H1 (cell line): ENCODE results near the gene TSPAN5. TPM values are rescaled to one million over a fixed set of nuclear protein-coding genes. Genes with fewer than 3 reads are reported as not detected.

ENCODE experiments used
- CTCF ChIA-PET: fragments of 300-600 bp; sonication (Branson Sonifier 250); formaldehyde crosslinking; loops from one replicate; lab custom pipeline; 2021; ENCODE audit not compliant: partially characterized antibody; lab: Charles Lee
- POLR2A ChIA-PET: fragments of 300-600 bp; sonication (Branson Sonifier 250); formaldehyde crosslinking; loops from one replicate; lab custom pipeline; 2021; ENCODE audit warnings: inconsistent platforms; ENCODE audit not compliant: partially characterized antibody; lab: Charles Lee
- DNase-seq, 2 experiments: peaks; one replicate each; pipeline versions ENCODE4 v3.0.0 to v3.0.0-alpha.2; 2010 to 2022; ENCODE audit warnings: low spot score in 2 of 2, low read depth in 1 of 2, mixed read lengths in 1 of 2
- FAIRE-seq: peaks from 2 replicates; lab custom pipeline; 2011; peaks lifted over from hg19 to GRCh38; lab: Jason Lieb, UNC
- H2AFZ ChIP-seq: 2 replicates; pipeline ENCODE4 v1.8.1; 2012; ENCODE audit warnings: low read length, inconsistent platforms
- H2AK5ac ChIP-seq: 2 replicates; pipeline ENCODE4 v1.6.1; 2013; ENCODE audit warnings: low read depth, low read length
- H2BK120ac ChIP-seq: replicated peaks from 2 replicates; pipeline ENCODE3; 2013; ENCODE audit warnings: low read depth, low read length, inconsistent platforms
- H2BK12ac ChIP-seq: 2 replicates; pipeline ENCODE4 v1.6.1; 2013; ENCODE audit warnings: low read depth, low read length
- H2BK15ac ChIP-seq: 2 replicates; pipeline ENCODE4 v1.6.1; 2013; ENCODE audit warnings: low read length
- H2BK20ac ChIP-seq: 2 replicates; pipeline ENCODE4 v1.6.1; 2013; ENCODE audit warnings: low read length
- H2BK5ac ChIP-seq: 2 replicates; pipeline ENCODE4 v1.6.1; 2013; ENCODE audit warnings: low read depth, low read length
- H3K14ac ChIP-seq: 2 replicates; pipeline ENCODE4 v1.6.1; 2013; ENCODE audit warnings: inconsistent platforms; ENCODE audit not compliant: insufficient read length
- H3K18ac ChIP-seq: 2 replicates; pipeline ENCODE4 v1.6.1; 2013; ENCODE audit warnings: low read length; ENCODE audit errors: extremely low read depth
- H3K23ac ChIP-seq: 2 replicates; pipeline ENCODE4 v1.6.1; 2013; ENCODE audit warnings: inconsistent platforms; ENCODE audit not compliant: insufficient read length
- H3K23me2 ChIP-seq: 2 replicates; pipeline ENCODE4 v1.6.1; 2013; ENCODE audit warnings: low read depth, low read length
- H3K27ac ChIP-seq: 2 replicates; pipeline ENCODE4 v1.6.1; 2011; ENCODE audit warnings: low read depth, low read length, inconsistent platforms
- H3K27me3 ChIP-seq, 4 experiments: replicated peaks in 1 of 4; 1 replicate in 1 of 4; 2 replicates in 3 of 4; pipeline versions ENCODE4 v1.6.1 to v1.8.1; 2011 to 2013; ENCODE audit warnings: low read length in 3 of 4, mild to moderate bottlenecking in 3 of 4, inconsistent platforms in 2 of 4, mixed read lengths in 2 of 4, moderate library complexity in 1 of 4; ENCODE audit not compliant: control insufficient read depth in 3 of 4, insufficient read depth in 3 of 4; ENCODE audit errors: extremely low read depth in 1 of 4
- H3K36me3 ChIP-seq, 4 experiments: 2 replicates each; pipeline versions ENCODE4 v1.6.1 to v1.8.1; 2011 to 2013; ENCODE audit warnings: mild to moderate bottlenecking in 4 of 4, low read length in 3 of 4, moderate library complexity in 2 of 4, control low read depth in 1 of 4, inconsistent platforms in 1 of 4; ENCODE audit not compliant: insufficient read depth in 4 of 4, control insufficient read depth in 2 of 4
- H3K4ac ChIP-seq: replicated peaks from 2 replicates; pipeline ENCODE3; 2013; ENCODE audit warnings: low read length, low read depth, mixed read lengths, inconsistent platforms; ENCODE audit not compliant: insufficient read length
- H3K4me1 ChIP-seq, 4 experiments: replicated peaks in 1 of 4; 1 replicate in 1 of 4; 2 replicates in 3 of 4; pipeline versions ENCODE4 v1.6.1 to v1.8.1; 2011 to 2013; ENCODE audit warnings: low read length in 3 of 4, inconsistent platforms in 2 of 4, mixed read lengths in 1 of 4; ENCODE audit not compliant: insufficient read depth in 4 of 4, control insufficient read depth in 3 of 4
- H3K4me2 ChIP-seq, 2 experiments: 2 replicates each; pipeline versions ENCODE4 v1.6.1 to v1.8.1; 2011 to 2013; ENCODE audit warnings: low read depth in 2 of 2, low read length in 2 of 2, control low read depth in 1 of 2, inconsistent platforms in 1 of 2, mild to moderate bottlenecking in 1 of 2; ENCODE audit not compliant: insufficient read depth in 1 of 2
- H3K4me3 ChIP-seq, 4 experiments: fragments of 200-600, 300-600 bp in 1 of 4; sonication (generic), shearing (Covaris generic), sonication (Bioruptor Twin) in 1 of 4; 2 replicates each; pipeline versions ENCODE4 v1.5.1 to v1.8.1; 2011 to 2016; ENCODE audit warnings: low read length in 4 of 4, low read depth in 3 of 4, control low read depth in 2 of 4, inconsistent platforms in 2 of 4, mild to moderate bottlenecking in 2 of 4, mixed read lengths in 1 of 4, moderate library complexity in 1 of 4; ENCODE audit not compliant: insufficient read depth in 2 of 4; ENCODE audit errors: extremely low read depth in 1 of 4
- H3K56ac ChIP-seq: replicated peaks from 2 replicates; pipeline ENCODE3; 2013; ENCODE audit warnings: low read depth, mild to moderate bottlenecking, mixed read lengths, low read length, inconsistent platforms; ENCODE audit not compliant: insufficient read length
- H3K79me1 ChIP-seq: 2 replicates; pipeline ENCODE4 v1.6.1; 2013; ENCODE audit warnings: low read depth, low read length, control low read depth
- H3K79me2 ChIP-seq, 2 experiments: 2 replicates each; pipeline versions ENCODE4 v1.6.1 to v1.8.1; 2012 to 2013; ENCODE audit warnings: low read length in 2 of 2, mild to moderate bottlenecking in 2 of 2, inconsistent platforms in 1 of 2; ENCODE audit not compliant: insufficient read depth in 2 of 2, control insufficient read depth in 1 of 2
- H3K9ac ChIP-seq, 4 experiments: replicated peaks in 1 of 4; 1 replicate in 1 of 4; 2 replicates in 3 of 4; pipeline versions ENCODE4 v1.6.1 to v1.8.1; 2011 to 2013; ENCODE audit warnings: low read depth in 3 of 4, low read length in 3 of 4, control low read depth in 2 of 4, mild to moderate bottlenecking in 2 of 4, moderate library complexity in 2 of 4, inconsistent platforms in 1 of 4; ENCODE audit errors: extremely low read depth in 1 of 4
- H3K9me3 ChIP-seq, 2 experiments: 2 replicates each; pipeline versions ENCODE4 v1.6.1 to v1.8.1; 2012 to 2013; ENCODE audit warnings: mild to moderate bottlenecking in 2 of 2, moderate library complexity in 2 of 2, control low read depth in 1 of 2, inconsistent platforms in 1 of 2, low read depth in 1 of 2, low read length in 1 of 2, mixed read lengths in 1 of 2; ENCODE audit not compliant: insufficient read depth in 2 of 2
- H4K20me1 ChIP-seq, 2 experiments: replicated peaks in 1 of 2; 2 replicates each; pipeline versions ENCODE3 to v1.8.1; 2011 to 2013; ENCODE audit warnings: inconsistent platforms in 2 of 2, low read length in 2 of 2, mild to moderate bottlenecking in 1 of 2; ENCODE audit not compliant: insufficient read depth in 2 of 2, control insufficient read depth in 1 of 2
- H4K5ac ChIP-seq: 2 replicates; pipeline ENCODE4 v1.6.1; 2013; ENCODE audit warnings: low read length, low read depth, mixed read lengths, inconsistent platforms; ENCODE audit not compliant: insufficient read length
- H4K8ac ChIP-seq: 2 replicates; pipeline ENCODE4 v1.8.0; 2013; ENCODE audit warnings: mild to moderate bottlenecking, moderate library complexity, low read length, inconsistent platforms; ENCODE audit not compliant: insufficient read depth; ENCODE audit errors: extremely low read depth
- H4K91ac ChIP-seq: replicated peaks from 2 replicates; pipeline ENCODE3; 2013; ENCODE audit warnings: low read length, mixed read lengths, inconsistent platforms; ENCODE audit not compliant: insufficient read length
- CREB1 ChIP-seq: IDR thresholded peaks from 2 replicates; pipeline ENCODE4 v1.6.1; 2012; ENCODE audit warnings: inconsistent platforms
- EZH2 ChIP-seq: fragments of 200-600 bp; sonication (generic); IDR thresholded peaks from 2 replicates; pipeline ENCODE4 v1.7.1; 2012; ENCODE audit warnings: low read depth, mild to moderate bottlenecking, moderate library complexity, low read length, inconsistent platforms; ENCODE audit not compliant: severe bottlenecking
- GTF2F1 ChIP-seq: IDR thresholded peaks from 2 replicates; pipeline ENCODE4 v1.6.1; 2012; ENCODE audit warnings: low read depth, low read length, improper control_type of control experiment, borderline replicate concordance
- KDM1A ChIP-seq: fragments of 200-600, 300-600 bp; sonication (generic); IDR thresholded peaks from 2 replicates; pipeline ENCODE4 v1.7.1; 2016; ENCODE audit warnings: mild to moderate bottlenecking, low read length, borderline replicate concordance
- POU5F1 ChIP-seq: IDR thresholded peaks from 2 replicates; pipeline ENCODE4 v1.6.1; 2011; ENCODE audit warnings: low read depth, mild to moderate bottlenecking, low read length, moderate library complexity
- WGBS, 2 experiments: shearing (Covaris generic) in 1 of 2; methylation state at CpG; one replicate each; pipeline versions ENCODE4 v1.1.6 to v1.1.7; 2013 to 2015; ENCODE audit warnings: low lambda C conversion rate in 2 of 2, mixed read lengths in 2 of 2, inconsistent platforms in 1 of 2, low coverage in 1 of 2, missing lambda C conversion rate in 1 of 2; ENCODE audit not compliant: insufficient replicate concordance in 2 of 2, insufficient coverage in 1 of 2, insufficient read length in 1 of 2; ENCODE audit errors: extremely low coverage in 1 of 2, missing lambda C conversion rate in 1 of 2; 5-methylcytosine and 5-hydroxymethylcytosine counted together
- polyA plus RNA-seq, 7 experiments: library from polyadenylated mRNA; depleted of rRNA in 3 of 7; stranded (reverse) in 5 of 7; unstranded in 2 of 7; fragments of >200 nt in 5 of 7; fragments of 200-250 nt in 2 of 7; gene quantifications; 1 replicate in 5 of 7; 2 replicates in 1 of 7; 4 replicates in 1 of 7; pipeline versions ENCODE4 v1.2.1 to v1.2.3, GENCODE V29; 2011 to 2013; ENCODE audit warnings: missing spikeins in 2 of 7, mixed read lengths in 2 of 7
- total RNA-seq: library from RNA; stranded (reverse); fragmentation: NEBNext Ultra II Directional; extraction: Animal tissue kit (Norgen Biotek cat#: 25700); gene quantifications from 2 replicates; pipeline ENCODE4 v1.2.1, GENCODE V29; 2021

The TSPAN5 gene
- total and polyA plus RNA-seq, 2 of the 8 experiments (the other 6 are each of a cell fraction or from before 2014, with no cell fraction given): 17.6 to 21.2 TPM

GRCh38 chr4:98656443-98656842, 2.0 kb downstream of the TSPAN5 start:
- Histone ChIP-seq H2BK20ac (no peak overlapping the region), H4K5ac (no peak overlapping the region), H2BK12ac (no peak overlapping the region), H3K79me2 (peaks cover 0 to 48% of the 10 kb centered on the region in 2 experiments; a peak in 2 of 4 replicates), H3K9ac (no peak overlapping the region), H3K27me3 (peaks cover 3 to 21% (median 7%) of the 10 kb centered on the region in 4 experiments; a peak in 4 of 7 replicates), H4K8ac (no peak overlapping the region), H3K56ac (no peak overlapping the region), H3K79me1 (peaks cover 2% of the 10 kb centered on the region; the same call in 1 of the 2 replicates), H3K23me2 (peaks cover 18% of the 10 kb centered on the region), H3K9me3 (no peaks in the 10 kb centered on the region), H3K23ac (no peak overlapping the region), H4K20me1 (peaks cover 0 to 7% of the 10 kb centered on the region in 2 experiments), H4K91ac (no peak overlapping the region), H2BK5ac (no peak overlapping the region), H3K4me1 (peaks cover 0 to 15% (median 8%) of the 10 kb centered on the region in 4 experiments; a peak in 6 of 7 replicates), H2AK5ac (no peak overlapping the region), H3K4ac (no peak overlapping the region), H3K18ac (no peak overlapping the region), H3K4me3 (peak overlapping the region in 1 of 4 experiments; percentile 79; a peak in 2 of 8 replicates), H2BK120ac (no peak overlapping the region), H3K14ac (no peak overlapping the region), H3K4me2 (peak overlapping the region in 1 of 2 experiments; percentile 95; a peak in 2 of 4 replicates), H2BK15ac (no peak overlapping the region), H2AFZ (no peak overlapping the region), H3K36me3 (no peaks in the 10 kb centered on the region), H3K27ac (no peak overlapping the region)
- 82% methylated on average over 5 of the region's 5 CpGs; no CpG with 5 or more reads in 1 of the 2 experiments for WGBS, 2 experiments
- ChIA-PET CTCF (no interaction called here), POLR2A (no interaction called here)
- FAIRE-seq (no peak), DNase-seq (no peak)
- TF ChIP-seq CREB1 (no peak), EZH2 (no peak), GTF2F1 (no peak), POU5F1 (no peak), KDM1A (no peak)
